NCI-H510A treated with DMSO at 0.1 percent for 48 hours (cell line): ENCODE measurements around the gene KNTC1.
"Not testable (repeated sequence)": the region's sequence is repeated elsewhere in the genome, so short reads cannot be mapped to it uniquely, and the experiment has no call there.

Source experiments
- DNase-seq: peaks from one replicate; lab custom pipeline; 2025; lab: John Stamatoyannopoulos, UW

KNTC1 gene

GRCh38 chr12:122505419-122506051 lies 21.5 kb upstream of the KNTC1 start:
- no peak for DNase-seq

GRCh38 chr12:122506393-122506938 lies 20.6 kb upstream of the KNTC1 start:
- no peak for DNase-seq

- DNase-seq, result no peak
Observed at GRCh38 chr12:122508163-122508562, 18.9 kb upstream of the KNTC1 start.

GRCh38 chr12:122513028-122513427 lies 14.0 kb upstream of the KNTC1 start:
- DNase-seq, result not testable (repeated sequence)

- no peak for DNase-seq
Observed at GRCh38 chr12:122513660-122514059, 13.4 kb upstream of the KNTC1 start.

GRCh38 chr12:122515275-122515674 lies 11.8 kb upstream of the KNTC1 start:
- DNase-seq, result no peak

- DNase-seq, result no peak
Observed at GRCh38 chr12:122516544-122517361, 10.3 kb upstream of the KNTC1 start.

- DNase-seq, result no peak
Observed at GRCh38 chr12:122517877-122518276, 9.2 kb upstream of the KNTC1 start.

- DNase-seq, result no peak
Observed at GRCh38 chr12:122518908-122519307, 8.1 kb upstream of the KNTC1 start.

- DNase-seq, result no peak
Observed at GRCh38 chr12:122519418-122519817, 7.6 kb upstream of the KNTC1 start.

GRCh38 chr12:122520676-122521075 lies 6.4 kb upstream of the KNTC1 start:
- DNase-seq, result no peak

GRCh38 chr12:122523280-122523679 lies 3.8 kb upstream of the KNTC1 start:
- no peak for DNase-seq

GRCh38 chr12:122523846-122524718 lies 3.0 kb upstream of the KNTC1 start:
- DNase-seq, result peak; percentile 24

GRCh38 chr12:122527478-122527944 lies 462 bp downstream of the KNTC1 start:
- peak; percentile 72 for DNase-seq

GRCh38 chr12:122528582-122528981 lies 1.5 kb downstream of the KNTC1 start:
- DNase-seq, result no peak

GRCh38 chr12:122528992-122529391 lies 1.9 kb downstream of the KNTC1 start:
- no peak for DNase-seq

- no peak for DNase-seq
Observed at GRCh38 chr12:122533856-122534255, 6.8 kb downstream of the KNTC1 start.

GRCh38 chr12:122537021-122537420 lies 10.0 kb downstream of the KNTC1 start:
- DNase-seq, result no peak

- DNase-seq, result no peak
Observed at GRCh38 chr12:122538496-122538895, 11.4 kb downstream of the KNTC1 start.

- DNase-seq, result no peak
Observed at GRCh38 chr12:122544537-122544936, 17.5 kb downstream of the KNTC1 start.

GRCh38 chr12:122545855-122546254 lies 18.8 kb downstream of the KNTC1 start:
- DNase-seq, result no peak

- no peak for DNase-seq
Observed at GRCh38 chr12:122547330-122547729, 20.3 kb downstream of the KNTC1 start.
